ENCODE results near the gene SMARCA4.

GRCh38 chr19:10984166-10984735 lies 23.4 kb downstream of the SMARCA4 start:
- TF ChIP-seq YY1 (IDR thresholded peaks at IDR 0.05; ENCODE audit: insufficient read depth, insufficient read length) (no peak), SUZ12 (IDR thresholded peaks at IDR 0.05; ENCODE audit: extremely low read depth, insufficient read depth, insufficient read length) (no peak)

Measured in NT2/D1 (cell line).